Measurements from ENCODE around the gene TBL1XR1.
"Not testable (repeated sequence)": the region's sequence is repeated elsewhere in the genome, so short reads cannot be mapped to it uniquely, and the experiment has no call there.

The TBL1XR1 gene

DNA sequence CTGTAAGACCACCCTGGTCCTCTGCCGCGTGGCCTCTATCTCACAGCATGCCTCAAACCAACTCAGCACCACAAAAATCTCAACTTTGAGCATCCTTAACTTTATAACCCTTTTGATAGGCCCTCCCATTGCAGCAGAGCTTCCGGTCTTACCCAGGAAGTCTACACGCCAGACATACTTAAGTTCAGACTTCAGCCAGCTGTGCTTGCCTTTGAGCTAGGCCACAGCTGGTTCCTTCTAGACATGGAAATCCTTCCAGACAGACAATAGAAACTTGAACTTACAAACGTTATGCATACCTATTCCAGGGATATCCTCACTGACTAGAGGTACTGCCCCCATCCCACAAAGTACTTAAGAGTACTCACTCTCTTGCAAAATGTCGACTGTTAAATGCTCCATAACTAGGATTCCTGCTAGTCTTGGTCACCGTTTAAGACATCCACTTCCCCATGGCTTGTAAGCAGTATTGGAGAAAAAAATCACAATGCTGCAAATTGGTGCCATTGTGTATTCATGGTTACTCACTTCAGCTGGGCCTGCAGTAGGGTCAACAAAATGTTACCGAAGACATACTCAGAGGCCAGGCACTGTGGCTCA, 183.5 kb downstream of the TBL1XR1 start:
- no peak for DNase-seq (ENCODE audit: low read depth)

DNA sequence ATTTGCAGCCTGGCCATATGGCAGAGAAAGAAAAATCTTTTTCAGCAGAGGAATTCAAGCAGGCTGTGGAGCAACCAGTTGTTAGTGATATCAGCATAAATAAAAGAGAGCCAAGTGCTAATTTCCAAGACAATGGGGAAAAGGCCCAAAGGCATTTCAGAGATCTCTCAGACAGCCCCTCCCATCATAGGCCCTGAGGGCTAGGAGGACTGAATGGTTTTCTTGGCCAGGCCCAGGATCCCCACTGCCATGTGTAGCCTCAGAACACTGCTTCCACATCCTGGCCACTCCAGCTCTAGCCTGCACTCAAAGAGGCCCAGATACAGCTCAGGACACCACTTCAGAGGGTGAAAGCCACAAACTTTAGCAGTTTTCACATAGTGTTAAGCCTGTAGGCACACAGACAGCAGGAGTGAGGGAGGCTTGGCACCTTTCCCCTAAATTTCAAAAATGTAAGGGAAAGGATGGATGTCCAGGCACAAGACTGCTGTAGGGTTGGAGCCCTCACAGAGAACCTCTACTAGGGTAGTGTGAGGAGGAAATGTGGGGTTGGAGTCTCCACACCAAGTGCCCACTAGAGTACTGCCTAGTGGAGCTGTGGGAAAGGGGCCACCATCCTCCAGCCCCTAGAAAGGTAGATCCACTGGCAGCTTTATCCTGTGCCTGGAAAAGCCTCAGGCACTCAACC, 191.4 kb downstream of the TBL1XR1 start:
- no peak for DNase-seq (ENCODE audit: low read depth)

GRCh38 chr3:177000159-177000558, 197.1 kb downstream of the TBL1XR1 start:
- not testable (repeated sequence) for DNase-seq (ENCODE audit: low read depth)

- no peak for DNase-seq (ENCODE audit: low read depth)
These were observed 201.3 kb downstream of the TBL1XR1 start for GRCh38 chr3:176995946-176996345.

DNA sequence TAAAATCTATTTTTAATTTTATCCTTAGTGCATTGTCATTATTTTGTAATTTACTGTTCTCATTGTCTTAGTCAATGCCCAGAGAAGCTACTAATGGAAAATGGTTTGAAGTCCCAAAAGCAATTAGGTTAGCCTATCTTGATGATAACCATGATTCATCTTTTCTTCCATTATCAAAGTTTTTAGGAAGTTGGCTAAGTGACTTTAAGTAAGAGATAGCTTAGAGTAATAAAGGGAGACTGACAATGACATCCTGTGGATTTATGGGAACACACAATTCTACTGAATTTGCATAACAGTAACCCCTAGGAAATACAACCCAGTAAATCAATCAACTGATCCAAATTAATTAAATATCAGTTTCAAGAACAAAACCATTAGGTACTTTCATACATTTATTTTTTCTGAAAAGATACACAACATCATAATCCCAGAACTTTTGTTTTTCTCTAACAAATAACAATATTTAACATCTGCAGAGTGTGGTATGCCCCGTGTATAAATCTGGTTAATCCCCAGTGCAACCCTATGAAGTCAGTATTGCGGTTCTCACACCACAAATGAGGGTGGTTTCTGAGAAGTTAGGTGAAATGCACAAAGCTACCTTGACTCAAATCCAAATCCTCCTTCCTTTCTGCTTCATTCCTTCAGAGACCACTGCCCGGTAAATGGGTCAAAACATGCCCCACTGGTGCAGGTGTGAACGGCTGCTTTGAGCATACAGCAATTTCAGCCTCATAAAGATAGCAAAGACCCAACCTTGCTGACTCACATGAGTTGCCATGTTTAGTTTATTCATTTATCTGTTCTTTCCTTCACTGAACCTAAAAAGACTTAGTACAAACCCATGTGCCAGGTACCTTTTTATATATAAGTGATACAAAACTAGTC, 202.1 kb downstream of the TBL1XR1 start:
- no peak for DNase-seq (ENCODE audit: low read depth)

GRCh38 chr3:176994393-176994792, 202.9 kb downstream of the TBL1XR1 start:
- no peak for DNase-seq (ENCODE audit: low read depth)

DNA sequence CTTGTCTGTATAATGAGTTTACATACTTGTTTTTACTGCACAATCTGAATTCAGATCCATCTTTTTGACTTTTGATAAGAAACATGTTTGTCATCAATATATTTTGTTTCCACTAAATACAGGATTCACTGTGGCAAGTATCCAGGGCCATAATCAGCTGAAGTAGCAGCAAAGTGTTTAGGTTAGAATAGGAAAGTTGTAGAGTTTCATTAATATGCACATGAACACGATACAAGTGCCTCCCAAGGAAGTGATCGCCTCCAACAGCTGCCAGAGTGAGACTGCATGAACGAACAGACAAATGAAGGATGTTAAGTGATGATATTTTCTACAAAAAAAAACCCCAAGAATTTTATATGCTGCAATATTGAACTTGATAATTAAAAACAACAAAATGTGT, 204.3 kb downstream of the TBL1XR1 start:
- DNase-seq (ENCODE audit: low read depth) = no peak

DNA sequence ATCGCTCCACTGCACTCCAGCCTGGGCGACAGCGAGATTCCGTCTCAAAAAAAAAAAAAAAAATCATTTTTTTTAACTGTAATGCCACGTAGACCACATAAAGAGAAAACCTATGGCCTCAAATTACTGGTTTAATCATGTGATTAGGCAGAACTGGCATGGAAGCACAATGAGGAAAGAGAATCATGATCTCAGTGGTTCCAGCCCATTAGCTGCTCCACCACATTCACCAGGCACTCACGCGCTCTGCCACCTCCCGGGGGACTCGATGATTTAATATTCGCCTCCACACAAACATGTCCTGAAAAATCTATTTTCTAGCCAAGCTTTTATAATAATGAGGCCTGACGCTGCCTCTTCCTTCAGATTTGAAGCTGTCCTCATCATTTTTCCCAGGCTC, 204.7 kb downstream of the TBL1XR1 start:
- DNase-seq (ENCODE audit: low read depth) = no peak

DNA sequence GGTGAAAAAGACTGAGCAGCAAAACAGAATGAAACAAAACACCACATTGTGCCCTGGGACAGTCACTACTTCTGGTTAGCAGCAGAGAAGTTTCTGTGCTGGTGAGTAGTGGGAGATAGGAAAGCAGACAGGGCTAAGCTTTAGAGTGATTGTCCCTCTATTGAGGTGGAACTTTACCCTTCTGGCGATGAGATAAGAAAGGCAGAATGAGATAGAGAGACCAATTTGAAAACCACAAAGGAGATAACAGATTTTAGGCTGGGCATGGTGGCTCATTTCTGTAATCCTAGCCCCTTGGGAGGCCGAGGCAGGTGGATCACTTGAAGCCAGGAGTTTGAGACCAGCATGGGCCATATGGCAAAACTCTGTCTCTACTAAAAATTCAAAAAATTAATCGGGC, 208.5 kb downstream of the TBL1XR1 start:
- no peak for DNase-seq (ENCODE audit: low read depth)

DNA sequence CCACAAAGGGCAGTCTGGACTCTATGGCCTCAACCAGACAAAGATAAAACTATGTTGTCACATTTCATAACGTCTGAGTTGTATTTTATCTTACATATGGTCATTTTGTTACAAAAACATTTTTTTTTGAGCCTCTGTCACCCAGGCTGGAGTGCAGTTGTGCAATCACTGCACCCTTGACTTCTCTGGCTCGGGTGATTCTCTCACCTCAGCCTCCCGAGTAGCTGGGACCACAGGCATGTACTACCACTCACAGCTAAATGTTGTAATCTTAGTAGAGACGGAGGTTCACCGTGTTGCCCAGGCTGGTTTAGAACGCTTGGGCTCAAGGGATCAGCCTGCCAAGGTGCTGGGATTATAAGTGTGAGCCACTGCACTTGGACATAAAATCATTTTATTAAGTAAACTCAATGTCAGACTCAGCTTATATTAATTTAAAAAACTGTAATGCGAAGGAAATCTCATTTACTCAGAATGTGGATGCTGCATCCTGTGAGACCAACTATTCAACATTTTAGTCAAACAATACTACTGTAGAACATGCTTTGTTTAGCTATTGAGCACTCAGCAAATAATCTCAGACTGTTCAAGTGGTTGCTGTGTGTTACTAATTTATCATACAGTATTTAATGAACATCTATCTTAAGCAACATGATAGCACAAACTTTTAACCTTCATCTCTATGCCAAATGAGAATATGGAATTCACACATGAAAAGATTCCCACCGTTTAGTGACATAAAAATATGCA, 209.2 kb downstream of the TBL1XR1 start:
- no peak for DNase-seq (ENCODE audit: low read depth)

DNA sequence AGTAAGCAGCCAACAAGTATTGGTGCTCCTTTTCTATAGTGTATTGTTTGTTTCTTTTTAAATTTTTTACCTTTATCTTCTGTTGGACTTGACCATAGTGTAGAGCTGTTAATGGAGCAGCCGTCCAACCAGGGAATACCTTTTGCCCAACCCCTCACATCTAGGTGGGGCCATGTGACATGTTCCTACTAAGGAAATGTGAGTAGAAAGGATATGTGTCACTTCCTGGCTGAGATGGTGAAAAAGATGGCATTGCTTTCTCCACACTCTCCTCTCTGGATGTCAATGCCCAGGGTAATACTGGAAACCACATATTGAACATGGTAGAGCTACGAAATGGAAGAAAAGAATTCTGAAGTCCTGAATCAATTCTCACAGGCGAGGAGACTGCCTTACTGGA, 218.8 kb downstream of the TBL1XR1 start:
- no peak for DNase-seq (ENCODE audit: low read depth)

DNA sequence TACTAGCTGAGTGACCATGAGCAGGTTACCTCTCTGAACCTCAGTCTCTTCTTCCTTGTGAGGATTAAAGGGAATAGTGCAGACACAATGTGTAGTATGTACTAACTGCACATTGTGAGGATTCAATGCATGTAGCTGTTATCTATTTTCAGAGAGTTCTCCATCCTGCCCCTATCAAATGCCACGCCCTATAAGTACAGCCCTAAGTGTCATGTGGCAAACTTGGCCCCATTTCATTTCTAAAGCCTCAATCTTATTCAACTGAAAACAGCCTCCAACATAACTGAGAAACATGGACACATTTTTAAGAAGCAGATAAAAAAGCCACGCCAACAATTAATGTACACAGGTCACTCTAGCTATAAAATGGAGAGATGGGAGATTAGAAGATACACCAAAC, 220.0 kb downstream of the TBL1XR1 start:
- DNase-seq (ENCODE audit: low read depth) = no peak

DNA sequence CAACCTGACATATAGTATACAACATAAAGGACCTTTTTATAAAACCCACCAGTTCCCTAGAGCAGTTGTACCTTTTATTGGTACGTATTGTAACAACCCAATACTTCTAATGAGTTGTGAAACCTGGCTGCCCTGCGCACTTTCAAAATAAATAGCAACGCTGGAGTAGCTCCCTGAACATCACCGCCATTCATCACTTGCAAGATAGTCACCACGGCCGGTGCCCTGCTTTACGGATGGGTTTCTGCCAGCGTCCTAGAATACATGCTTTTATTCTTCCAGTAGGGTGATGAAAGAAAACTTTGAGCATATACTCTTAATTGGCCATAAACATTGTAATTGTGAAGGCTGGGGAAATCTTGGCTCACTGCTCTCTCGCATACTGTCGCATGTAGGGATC, 220.7 kb downstream of the TBL1XR1 start:
- DNase-seq (ENCODE audit: low read depth) = no peak

GRCh38 chr3:176974279-176974678, 223.0 kb downstream of the TBL1XR1 start:
- DNase-seq (ENCODE audit: low read depth) = no peak

DNA sequence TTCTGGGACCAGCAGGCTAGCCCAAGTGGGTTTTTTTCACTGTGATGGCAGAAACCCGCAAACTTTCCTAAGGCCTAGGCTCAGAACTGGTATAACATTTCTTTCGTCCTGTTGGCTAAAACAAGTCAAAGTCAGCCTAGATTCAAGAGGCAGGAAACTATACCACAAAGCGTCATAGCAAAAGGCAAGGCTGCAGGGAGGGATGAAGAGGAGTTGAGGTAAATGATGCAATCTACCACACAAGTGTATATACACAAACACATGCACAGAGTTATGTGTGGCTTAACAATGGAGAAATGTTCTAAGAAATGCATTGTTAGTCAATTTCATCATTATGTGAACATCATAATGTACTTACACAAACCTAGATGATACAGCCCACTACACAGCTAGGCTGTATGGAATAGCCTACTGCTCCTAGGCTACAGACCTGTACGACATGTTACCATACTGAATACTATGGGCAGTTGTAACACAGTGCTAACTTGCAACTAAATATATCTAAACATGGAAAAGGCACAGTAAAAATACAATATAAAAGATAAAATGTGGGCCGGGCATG, 225.6 kb downstream of the TBL1XR1 start:
- no peak for DNase-seq (ENCODE audit: low read depth)

DNA sequence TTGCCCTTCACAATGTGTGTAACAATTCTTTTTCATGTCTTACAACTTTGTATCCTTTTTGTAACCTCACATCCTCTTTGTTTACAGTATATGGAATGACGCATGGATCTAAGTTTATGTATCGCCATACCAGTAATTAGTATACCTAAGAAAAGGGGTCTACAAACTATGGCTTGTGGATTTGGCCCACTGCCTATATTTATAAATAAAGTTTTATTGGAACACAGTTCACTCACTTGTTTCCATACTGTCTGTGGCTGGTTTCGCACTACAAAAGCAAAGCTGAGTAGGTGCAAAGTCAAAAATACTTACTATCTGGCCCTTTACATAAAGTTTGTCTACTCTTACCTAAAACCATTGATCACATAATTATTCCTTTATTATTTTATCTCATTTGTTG, 226.5 kb downstream of the TBL1XR1 start:
- DNase-seq (ENCODE audit: low read depth) = no peak

- DNase-seq (ENCODE audit: low read depth) = no peak
These were observed 227.8 kb downstream of the TBL1XR1 start for GRCh38 chr3:176969506-176969905.

All from stimulated activated CD8-positive, alpha-beta memory T cell treated with anti-CD3 and anti-CD28 coated beads, Interleukin-12 subunit alpha, Interleukin-12 subunit beta, amount 100 ng/mL, for 4 hours (primary cell).